Endodermal cell (in vitro differentiated cells): ENCODE measurements around the gene MAPK10. TPM values are rescaled to one million over a fixed set of nuclear protein-coding genes. Genes with fewer than 3 reads are reported as not detected.

ENCODE experiments used
- DNase-seq: peaks from one replicate; pipeline ENCODE4 v3.0.0-alpha.2; 2017
- H3K27ac ChIP-seq: 2 replicates; pipeline ENCODE4 v1.5.1; 2013; ENCODE audit warnings: mild to moderate bottlenecking, low read depth, low read length, moderate library complexity
- H3K27me3 ChIP-seq: 2 replicates; pipeline ENCODE4 v1.6.1; 2013; ENCODE audit warnings: mild to moderate bottlenecking, low read length, moderate library complexity; ENCODE audit not compliant: insufficient read depth, control insufficient read depth, poor library complexity, severe bottlenecking
- H3K36me3 ChIP-seq: 2 replicates; pipeline ENCODE4 v1.7.0; 2013; ENCODE audit warnings: mild to moderate bottlenecking, low read length, moderate library complexity; ENCODE audit not compliant: control insufficient read depth, insufficient read depth
- H3K4me1 ChIP-seq: one replicate; pipeline ENCODE4 v1.7.0; 2013; ENCODE audit warnings: low read length; ENCODE audit not compliant: control insufficient read depth, insufficient read depth
- H3K4me3 ChIP-seq: 2 replicates; pipeline ENCODE4 v1.5.1; 2013; ENCODE audit warnings: mild to moderate bottlenecking, low read length, moderate library complexity
- H3K9ac ChIP-seq: 2 replicates; pipeline ENCODE4 v1.6.1; 2013; ENCODE audit warnings: mild to moderate bottlenecking, low read length, moderate library complexity; ENCODE audit not compliant: poor library complexity, severe bottlenecking; ENCODE audit errors: extremely low read depth
- H3K9me3 ChIP-seq: 2 replicates; pipeline ENCODE4 v1.6.1; 2013; ENCODE audit warnings: mild to moderate bottlenecking, low read length, moderate library complexity; ENCODE audit not compliant: control insufficient read depth
- H3K27ac Mint-ChIP-seq: 2 replicates; pipeline ENCODE4 v1.8.0; 2020; ENCODE audit warnings: mixed read lengths
- H3K27me3 Mint-ChIP-seq: 2 replicates; pipeline ENCODE4 v1.8.0; 2021; ENCODE audit warnings: mild to moderate bottlenecking, mixed read lengths; ENCODE audit not compliant: insufficient read depth
- H3K36me3 Mint-ChIP-seq: 2 replicates; pipeline ENCODE4 v1.8.0; 2020; ENCODE audit warnings: low read depth, mixed read lengths
- H3K4me1 Mint-ChIP-seq: 2 replicates; pipeline ENCODE4 v1.8.0; 2020; ENCODE audit warnings: mixed read lengths
- H3K4me3 Mint-ChIP-seq: 2 replicates; pipeline ENCODE4 v1.8.0; 2020; ENCODE audit warnings: mild to moderate bottlenecking, moderate library complexity, mixed read lengths
- H3K9me3 Mint-ChIP-seq: 2 replicates; pipeline ENCODE4 v1.8.0; 2020; ENCODE audit warnings: mild to moderate bottlenecking, mixed read lengths
- CTCF ChIP-seq: fragments of 200-600 bp; sonication (generic); conservative IDR thresholded peaks from 2 replicates; pipeline ENCODE4 v1.5.0; 2021; ENCODE audit warnings: antibody characterized with exemption, mild to moderate bottlenecking
- WGBS, 2 experiments: methylation state at CpG; one replicate each; pipeline versions ENCODE4 v1.1.5 to v1.1.7; 2013; ENCODE audit warnings: missing lambda C conversion rate in 2 of 2, mixed read lengths in 1 of 2; ENCODE audit not compliant: insufficient coverage in 1 of 2, insufficient read length in 1 of 2; 5-methylcytosine and 5-hydroxymethylcytosine counted together
- total RNA-seq, 2 donors: library from RNA; stranded (reverse); fragmentation: NEBNext Ultra II Directional in 1 of 2; extraction: Animal tissue kit (Norgen Biotek cat#: 25700) in 1 of 2; gene quantifications; 2 replicates in 1 of 2; 3 replicates in 1 of 2; pipeline ENCODE4 v1.2.1, GENCODE V29; 2021

Gene MAPK10
- total RNA-seq, 2 donors from 2014 or later, result 45.1 to 70.2 TPM

- H3K36me3 ChIP-seq, result peaks cover 3% of the 10 kb centered on the region
- 62 to 86% methylated on average over 4 of the region's 4 CpGs for WGBS, 2 experiments
- H3K4me3 ChIP-seq, result peak overlapping the region; percentile 22
- H3K27me3 Mint-ChIP-seq, result no peaks in the 10 kb centered on the region
- peaks cover 15% of the 10 kb centered on the region for H3K9me3 Mint-ChIP-seq
- H3K4me3 Mint-ChIP-seq, result no peak overlapping the region
- no peaks in the 10 kb centered on the region for H3K27me3 ChIP-seq
- H3K4me1 ChIP-seq, result no peaks in the 10 kb centered on the region
- no peak overlapping the region for H3K9ac ChIP-seq
- peak overlapping the region; percentile 74 for H3K27ac ChIP-seq
- peaks cover 15% of the 10 kb centered on the region for H3K36me3 Mint-ChIP-seq
- H3K27ac Mint-ChIP-seq, result no peak overlapping the region
- H3K4me1 Mint-ChIP-seq, result peaks cover 7% of the 10 kb centered on the region
- peaks cover 42% of the 10 kb centered on the region for H3K9me3 ChIP-seq
- DNase-seq, result no peak
- no peak for TF ChIP-seq CTCF
Measured at GRCh38 chr4:86302251-86302650, 57.6 kb downstream of the MAPK10 start.

- no peaks in the 10 kb centered on the region for H3K27me3 ChIP-seq
- peaks cover 15% of the 10 kb centered on the region for H3K9me3 Mint-ChIP-seq
- no peak for DNase-seq
- H3K9ac ChIP-seq, result no peak overlapping the region
- H3K4me1 ChIP-seq, result no peaks in the 10 kb centered on the region
- no peak overlapping the region for H3K27ac Mint-ChIP-seq
- 89 to 94% methylated on average over 3 of the region's 3 CpGs for WGBS, 2 experiments
- H3K4me3 Mint-ChIP-seq, result no peak overlapping the region
- peaks cover 4% of the 10 kb centered on the region for H3K4me1 Mint-ChIP-seq
- H3K27ac ChIP-seq, result no peak overlapping the region
- no peak for TF ChIP-seq CTCF
- peaks cover 3% of the 10 kb centered on the region for H3K36me3 ChIP-seq
- no peak overlapping the region for H3K4me3 ChIP-seq
- peaks cover 15% of the 10 kb centered on the region for H3K36me3 Mint-ChIP-seq
- H3K9me3 ChIP-seq, result peaks cover 40% of the 10 kb centered on the region
- H3K27me3 Mint-ChIP-seq, result no peaks in the 10 kb centered on the region
Measured at GRCh38 chr4:86300516-86300915, 59.3 kb downstream of the MAPK10 start.

- H3K9me3 Mint-ChIP-seq, result no peaks in the 10 kb centered on the region
- H3K4me1 Mint-ChIP-seq, result peaks cover 15% of the 10 kb centered on the region
- Histone ChIP-seq H3K9ac (no peak overlapping the region), H3K36me3 (no peaks in the 10 kb centered on the region), H3K4me3 (no peak overlapping the region), H3K27me3 (no peaks in the 10 kb centered on the region), H3K4me1 (no peaks in the 10 kb centered on the region), H3K27ac (no peak overlapping the region), H3K9me3 (peaks cover 7% of the 10 kb centered on the region)
- no peak overlapping the region for H3K27ac Mint-ChIP-seq
- 86 to 87% methylated on average over 3 to 6 of the region's 6 CpGs for WGBS, 2 experiments
- DNase-seq, result no peak
- no peak for TF ChIP-seq CTCF
- no peak overlapping the region for H3K4me3 Mint-ChIP-seq
- H3K36me3 Mint-ChIP-seq, result peaks cover 8% of the 10 kb centered on the region
- no peaks in the 10 kb centered on the region for H3K27me3 Mint-ChIP-seq
Measured at GRCh38 chr4:86296865-86297264, 63.0 kb downstream of the MAPK10 start.
